ENCODE results near the gene MSRB3.

- TF ChIP-seq, protein P1, sequence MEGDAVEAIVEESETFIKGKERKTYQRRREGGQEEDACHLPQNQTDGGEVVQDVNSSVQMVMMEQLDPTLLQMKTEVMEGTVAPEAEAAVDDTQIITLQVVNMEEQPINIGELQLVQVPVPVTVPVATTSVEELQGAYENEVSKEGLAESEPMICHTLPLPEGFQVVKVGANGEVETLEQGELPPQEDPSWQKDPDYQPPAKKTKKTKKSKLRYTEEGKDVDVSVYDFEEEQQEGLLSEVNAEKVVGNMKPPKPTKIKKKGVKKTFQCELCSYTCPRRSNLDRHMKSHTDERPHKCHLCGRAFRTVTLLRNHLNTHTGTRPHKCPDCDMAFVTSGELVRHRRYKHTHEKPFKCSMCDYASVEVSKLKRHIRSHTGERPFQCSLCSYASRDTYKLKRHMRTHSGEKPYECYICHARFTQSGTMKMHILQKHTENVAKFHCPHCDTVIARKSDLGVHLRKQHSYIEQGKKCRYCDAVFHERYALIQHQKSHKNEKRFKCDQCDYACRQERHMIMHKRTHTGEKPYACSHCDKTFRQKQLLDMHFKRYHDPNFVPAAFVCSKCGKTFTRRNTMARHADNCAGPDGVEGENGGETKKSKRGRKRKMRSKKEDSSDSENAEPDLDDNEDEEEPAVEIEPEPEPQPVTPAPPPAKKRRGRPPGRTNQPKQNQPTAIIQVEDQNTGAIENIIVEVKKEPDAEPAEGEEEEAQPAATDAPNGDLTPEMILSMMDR (conservative IDR thresholded peaks at IDR 0.05; ENCODE audit: low read depth, low read length): no peak
- TF ChIP-seq MXI1 (IDR thresholded peaks at IDR 0.05; ENCODE audit: borderline replicate concordance, low read depth, low read length) (no peak), SMC3 (IDR thresholded peaks at IDR 0.05; ENCODE audit: low read depth, low read length) (no peak)
These were observed 56.0 kb downstream of the MSRB3 start for GRCh38 chr12:65334521-65334920.

All from IMR-90 (cell line).